HepG2 (cell line): ENCODE measurements around the gene ELL. TPM values are rescaled to one million over a fixed set of nuclear protein-coding genes. Genes with fewer than 3 reads are reported as not detected.
A peak's percentile ranks its signal among the peaks of the same experiment; 100 is the strongest.

Experiments
- CAMTA2 ChIP-seq: sonication (generic); formaldehyde crosslinking; IDR thresholded peaks from 2 replicates; pipeline ENCODE4 v1.4.0; 2020; ENCODE audit warnings: mild to moderate bottlenecking, missing genetic modification reagents, borderline replicate concordance
- DNMT3B ChIP-seq: conservative IDR thresholded peaks from 2 replicates; pipeline ENCODE4 v1.6.1; 2016; ENCODE audit warnings: missing biosample characterization, control low read depth
- HOXA9 ChIP-seq: sonication (generic); formaldehyde crosslinking; IDR thresholded peaks from 2 replicates; pipeline ENCODE4 v1.8.1; 2022; ENCODE audit warnings: missing genetic modification reagents, mild to moderate bottlenecking, moderate library complexity, borderline replicate concordance
- ISL2 ChIP-seq: sonication (generic); formaldehyde crosslinking; IDR thresholded peaks from 2 replicates; pipeline ENCODE4 v1.5.0; 2020; ENCODE audit warnings: missing genetic modification reagents
- KAT7 ChIP-seq: IDR thresholded peaks from 2 replicates; pipeline ENCODE4 v1.6.1; 2018; ENCODE audit warnings: borderline replicate concordance, missing compliant biosample characterization
- KLF16 ChIP-seq, 2 experiments: sonication (generic) in 1 of 2; formaldehyde crosslinking in 1 of 2; IDR thresholded peaks; 2 replicates each; pipeline versions ENCODE4 v1.6.1 to v1.8.0; 2016 to 2023; ENCODE audit warnings: missing genetic modification reagents in 2 of 2, missing compliant biosample characterization in 1 of 2
- MIXL1 ChIP-seq: IDR thresholded peaks from 2 replicates; pipeline ENCODE4 v1.6.1; 2016
- NFE2L1 ChIP-seq: sonication (generic); formaldehyde crosslinking; IDR thresholded peaks from 2 replicates; pipeline ENCODE4 v1.4.0; 2020; ENCODE audit warnings: missing genetic modification reagents, mild to moderate bottlenecking, borderline replicate concordance
- NRL ChIP-seq: sonication (generic); formaldehyde crosslinking; IDR thresholded peaks from 2 replicates; pipeline ENCODE4 v1.5.0; 2020; ENCODE audit warnings: missing genetic modification reagents, mild to moderate bottlenecking, moderate library complexity, borderline replicate concordance
- RARG ChIP-seq: sonication (generic); formaldehyde crosslinking; IDR thresholded peaks from 2 replicates; pipeline ENCODE4 v1.4.0; 2020; ENCODE audit warnings: low read depth, mild to moderate bottlenecking, missing genetic modification reagents
- SALL1 ChIP-seq: sonication (generic); formaldehyde crosslinking; IDR thresholded peaks from 2 replicates; pipeline ENCODE4 v1.8.0; 2022; ENCODE audit warnings: mild to moderate bottlenecking, missing genetic modification reagents
- SATB2 ChIP-seq: sonication (generic); formaldehyde crosslinking; IDR thresholded peaks from 2 replicates; pipeline ENCODE4 v1.5.0; 2020; ENCODE audit warnings: missing genetic modification reagents
- SNAPC2 ChIP-seq: sonication (generic); formaldehyde crosslinking; IDR thresholded peaks from 2 replicates; pipeline ENCODE4 v1.8.1; 2022; ENCODE audit warnings: mild to moderate bottlenecking, missing genetic modification reagents
- ZBTB10 ChIP-seq: sonication (generic); formaldehyde crosslinking; IDR thresholded peaks from 2 replicates; pipeline ENCODE4 v1.4.0; 2020; ENCODE audit warnings: missing genetic modification reagents, borderline replicate concordance
- ZBTB38 ChIP-seq: sonication (generic); formaldehyde crosslinking; IDR thresholded peaks from 2 replicates; pipeline ENCODE4 v1.5.1; 2020; ENCODE audit warnings: mild to moderate bottlenecking, missing genetic modification reagents
- ZFP36L2 ChIP-seq: sonication (generic); formaldehyde crosslinking; IDR thresholded peaks from 2 replicates; pipeline ENCODE4 v1.4.0; 2020; ENCODE audit warnings: missing genetic modification reagents
- ZMYM3 ChIP-seq: sonication (generic); formaldehyde crosslinking; IDR thresholded peaks from 2 replicates; pipeline ENCODE4 v1.5.1; 2020; ENCODE audit warnings: mild to moderate bottlenecking, missing genetic modification reagents
- ZNF20 ChIP-seq: sonication (generic); formaldehyde crosslinking; IDR thresholded peaks from 2 replicates; pipeline ENCODE4 v1.4.0; 2020; ENCODE audit warnings: mild to moderate bottlenecking, moderate library complexity, missing genetic modification reagents
- ZNF232 ChIP-seq: sonication (generic); formaldehyde crosslinking; IDR thresholded peaks from 2 replicates; pipeline ENCODE4 v1.4.0; 2020; ENCODE audit warnings: missing genetic modification reagents, borderline replicate concordance
- ZNF280B ChIP-seq: sonication (generic); formaldehyde crosslinking; IDR thresholded peaks from 2 replicates; pipeline ENCODE4 v1.5.0; 2020; ENCODE audit warnings: missing genetic modification reagents, mild to moderate bottlenecking, borderline replicate concordance
- ZNF281 ChIP-seq: sonication (generic); formaldehyde crosslinking; IDR thresholded peaks from 2 replicates; pipeline ENCODE4 v1.4.0; 2020; ENCODE audit warnings: missing genetic modification reagents, borderline replicate concordance
- ZNF354B ChIP-seq: sonication (generic); formaldehyde crosslinking; IDR thresholded peaks from 2 replicates; pipeline ENCODE4 v1.8.0; 2022; ENCODE audit warnings: mild to moderate bottlenecking, missing genetic modification reagents
- ZNF567 ChIP-seq: sonication (generic); formaldehyde crosslinking; IDR thresholded peaks from 2 replicates; pipeline ENCODE4 v1.8.1; 2023; ENCODE audit warnings: mild to moderate bottlenecking, missing genetic modification reagents, borderline replicate concordance
- ZNF607 ChIP-seq: sonication (generic); formaldehyde crosslinking; IDR thresholded peaks from 2 replicates; pipeline ENCODE4 v1.5.1; 2020; ENCODE audit warnings: missing genetic modification reagents, mild to moderate bottlenecking, borderline replicate concordance
- polyA plus RNA-seq, 8 experiments: library from polyadenylated mRNA; depleted of rRNA in 3 of 8; stranded (reverse) in 7 of 8; unstranded in 1 of 8; fragments of >200 nt; fragmentation: Illumina TruSeq in 4 of 8; extraction: Trizol in 4 of 8; gene quantifications; 2 replicates each; pipeline versions ENCODE4 v1.2.1 to v1.2.3, GENCODE V29; 2011 to 2016; ENCODE audit warnings: low read depth in 4 of 8, missing spikeins in 1 of 8, mixed read lengths in 1 of 8; ENCODE audit not compliant: insufficient read depth in 1 of 8
- total RNA-seq, 5 experiments: library from RNA; depleted of rRNA; stranded (reverse); fragments of >200 nt; fragmentation: Illumina TruSeq; extraction: Trizol; gene quantifications; 2 replicates each; pipeline ENCODE4 v1.2.3, GENCODE V29; 2016; ENCODE audit warnings: low read depth in 1 of 5

Gene ELL
- total and polyA plus RNA-seq, 2 of the 13 experiments (the other 11 are each of a cell fraction or from before 2014, with no cell fraction given): 3.7 to 5.4 TPM

GRCh38 chr19:18436671-18437490 is 85.0 kb downstream of the ELL start (continued):
- TF ChIP-seq KLF16 (CRISPR knock-in tag; IDR thresholded peaks at IDR 0.05) (no peak; a peak in 1 of 4 replicates), ZBTB10 (CRISPR knock-in tag) (no peak), ZMYM3 (CRISPR knock-in tag) (no peak), ZNF607 (CRISPR knock-in tag) (no peak), ZNF567 (CRISPR knock-in tag) (no peak), ISL2 (CRISPR knock-in tag) (no peak), ZNF354B (no peak), CAMTA2 (CRISPR knock-in tag) (no peak), SALL1 (CRISPR knock-in tag) (0 out of 2 replicates have a peak, but pooled peaks have one; percentile 13), ZBTB38 (CRISPR knock-in tag) (peak; percentile 75), ZNF232 (CRISPR knock-in tag) (no peak), ZNF280B (CRISPR knock-in tag) (no peak), HOXA9 (CRISPR knock-in tag) (no peak), ZNF281 (no peak), NFE2L1 (no peak), DNMT3B (CRISPR knock-in tag) (no peak), SNAPC2 (CRISPR knock-in tag) (no peak), RARG (CRISPR knock-in tag) (no peak), NRL (CRISPR knock-in tag) (peak; percentile 54; the same call in 1 of the 2 replicates), SATB2 (CRISPR knock-in tag) (no peak), KAT7 (CRISPR knock-in tag) (no peak), MIXL1 (no peak), ZNF20 (CRISPR knock-in tag) (no peak), ZFP36L2 (CRISPR knock-in tag) (no peak)
